Measurements from ENCODE around the gene TIMD4. TPM values are rescaled to one million over a fixed set of nuclear protein-coding genes. Genes with fewer than 3 reads are reported as not detected.

Gene TIMD4
- total RNA-seq, 1 experiment from 2014 or later = not detected

DNA sequence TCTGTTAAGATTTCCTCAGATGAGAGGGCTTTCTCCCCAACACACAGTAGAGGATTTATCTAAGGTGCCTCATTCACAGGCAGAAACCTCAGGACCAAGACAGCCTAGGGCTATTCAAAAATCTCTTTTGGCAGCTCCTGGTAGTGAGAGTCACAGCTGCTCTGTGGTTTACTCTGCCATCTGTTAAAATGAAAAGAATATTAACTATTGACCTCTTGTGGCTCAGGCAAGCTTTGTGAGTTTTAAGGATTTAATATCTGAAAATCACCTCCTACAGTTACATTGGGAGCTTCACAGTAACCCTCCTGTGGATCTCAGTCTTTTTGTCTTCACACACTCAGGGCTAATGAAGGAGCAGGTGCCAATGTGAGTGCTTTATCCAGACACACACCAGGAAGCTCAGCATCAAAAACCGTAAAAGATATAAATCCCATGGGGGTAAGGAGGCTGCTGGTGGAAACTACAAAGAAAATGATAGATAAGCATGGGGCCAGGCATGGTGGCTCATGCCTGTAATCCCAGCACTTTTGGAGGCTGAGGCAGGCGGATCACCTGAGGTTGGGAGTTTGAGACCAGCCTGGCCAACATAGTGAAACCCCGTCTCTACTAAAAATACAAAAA, 83.3 kb downstream of the TIMD4 start:
- Mint-ChIP-seq H3K27me3 (ENCODE audit: low read depth) (no peaks in the 10 kb centered on the region; the same call in 1 of the 2 replicates), H3K9me3 (no peaks in the 10 kb centered on the region), H3K27ac (no peak overlapping the region), H3K4me1 (no peaks in the 10 kb centered on the region), H3K36me3 (ENCODE audit: insufficient read depth in 1 of 3, low read depth in 3 of 3) (no peaks in the 10 kb centered on the region), H3K4me3 (no peak overlapping the region)
- H2AFZ ChIP-seq (ENCODE audit: low read length) = no peak overlapping the region
- no peak for DNase-seq
- H3K56ac ChIP-seq (ENCODE audit: insufficient read length, low read depth, low read length) = no peak overlapping the region
- H3K4ac ChIP-seq (ENCODE audit: low read depth, low read length) = no peak overlapping the region
- WGBS (ENCODE audit: extremely low coverage, insufficient read length, low lambda C conversion rate) = no CpG with 5 or more reads among the region's 3 CpGs
- no peak overlapping the region for H2BK5ac ChIP-seq (ENCODE audit: insufficient read length, low read length)
- no peak overlapping the region for H3K4me2 ChIP-seq (ENCODE audit: insufficient read depth, insufficient read length, low read length)
- no peak overlapping the region for H3K27ac ChIP-seq (ENCODE audit: insufficient read length, low read depth, low read length)
- no peak overlapping the region for H2BK120ac ChIP-seq (ENCODE audit: low read depth, low read length, poor library complexity, severe bottlenecking)
- H3K27me3 ChIP-seq (ENCODE audit: insufficient read depth, low read length) = no peaks in the 10 kb centered on the region
- H4K91ac ChIP-seq (ENCODE audit: insufficient read length, low read depth, low read length) = no peak overlapping the region
- H3K79me2 ChIP-seq (ENCODE audit: insufficient read depth, low read length) = no peaks in the 10 kb centered on the region; the same call in 1 of the 2 replicates
- no peak overlapping the region for H2BK15ac ChIP-seq (ENCODE audit: low read depth, low read length)
- no peak overlapping the region for H4K8ac ChIP-seq (replicated peaks; ENCODE audit: insufficient read length, low read depth, low read length)
- H3K23ac ChIP-seq (ENCODE audit: insufficient read length, low read depth, low read length) = no peak overlapping the region
- no peak overlapping the region for H2BK20ac ChIP-seq (ENCODE audit: low read depth, low read length, poor library complexity, severe bottlenecking)
- H3K9me3 ChIP-seq (ENCODE audit: control insufficient read depth, low read depth, low read length) = no peaks in the 10 kb centered on the region
- H4K20me1 ChIP-seq (ENCODE audit: control insufficient read depth, insufficient read depth, insufficient read length) = no peaks in the 10 kb centered on the region
- H2BK12ac ChIP-seq (ENCODE audit: insufficient read length, low read depth, low read length) = no peak overlapping the region
- TF ChIP-seq, protein P1, sequence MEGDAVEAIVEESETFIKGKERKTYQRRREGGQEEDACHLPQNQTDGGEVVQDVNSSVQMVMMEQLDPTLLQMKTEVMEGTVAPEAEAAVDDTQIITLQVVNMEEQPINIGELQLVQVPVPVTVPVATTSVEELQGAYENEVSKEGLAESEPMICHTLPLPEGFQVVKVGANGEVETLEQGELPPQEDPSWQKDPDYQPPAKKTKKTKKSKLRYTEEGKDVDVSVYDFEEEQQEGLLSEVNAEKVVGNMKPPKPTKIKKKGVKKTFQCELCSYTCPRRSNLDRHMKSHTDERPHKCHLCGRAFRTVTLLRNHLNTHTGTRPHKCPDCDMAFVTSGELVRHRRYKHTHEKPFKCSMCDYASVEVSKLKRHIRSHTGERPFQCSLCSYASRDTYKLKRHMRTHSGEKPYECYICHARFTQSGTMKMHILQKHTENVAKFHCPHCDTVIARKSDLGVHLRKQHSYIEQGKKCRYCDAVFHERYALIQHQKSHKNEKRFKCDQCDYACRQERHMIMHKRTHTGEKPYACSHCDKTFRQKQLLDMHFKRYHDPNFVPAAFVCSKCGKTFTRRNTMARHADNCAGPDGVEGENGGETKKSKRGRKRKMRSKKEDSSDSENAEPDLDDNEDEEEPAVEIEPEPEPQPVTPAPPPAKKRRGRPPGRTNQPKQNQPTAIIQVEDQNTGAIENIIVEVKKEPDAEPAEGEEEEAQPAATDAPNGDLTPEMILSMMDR (conservative IDR thresholded peaks at IDR 0.05) = no peak
- H3K9ac ChIP-seq (ENCODE audit: extremely low read depth, insufficient read length, low read length) = no peak overlapping the region
- no peak overlapping the region for H4K5ac ChIP-seq (ENCODE audit: insufficient read length, low read depth, low read length)
- H3K23me2 ChIP-seq (ENCODE audit: insufficient read length, low read depth, low read length, poor library complexity, severe bottlenecking) = no peaks in the 10 kb centered on the region
- H2AK5ac ChIP-seq (ENCODE audit: insufficient read length, low read length) = no peak overlapping the region
- H3K79me1 ChIP-seq (ENCODE audit: insufficient read depth, low read depth, low read length, poor library complexity, severe bottlenecking) = no peaks in the 10 kb centered on the region
- H3T11ph ChIP-seq (ENCODE audit: low read length) = no peak overlapping the region
- no peaks in the 10 kb centered on the region for H3K4me1 ChIP-seq (ENCODE audit: insufficient read depth, low read length)
- H3K14ac ChIP-seq (ENCODE audit: insufficient read depth, low read length) = no peak overlapping the region
- H3K18ac ChIP-seq (ENCODE audit: insufficient read length, low read depth, low read length) = no peak overlapping the region

Data from H9 (cell line).